HL-60 (cell line): Measurements from ENCODE around the gene MRTO4.

Experiments
- TF ChIP-seq, protein P1 (sequence below): IDR thresholded peaks from one replicate; pipeline ENCODE4 v1.5.1; 2011; ENCODE audit warnings: low read length, control low read depth, inconsistent platforms; ENCODE audit not compliant: insufficient read depth
- TF ChIP-seq, protein P2 (sequence below): IDR thresholded peaks from 2 replicates; pipeline ENCODE4 v1.6.1; 2012; ENCODE audit warnings: low read depth; ENCODE audit not compliant: insufficient replicate concordance

GRCh38 chr1:19274636-19275035 lies 23.0 kb downstream of the MRTO4 start:
- TF ChIP-seq, protein P1, sequence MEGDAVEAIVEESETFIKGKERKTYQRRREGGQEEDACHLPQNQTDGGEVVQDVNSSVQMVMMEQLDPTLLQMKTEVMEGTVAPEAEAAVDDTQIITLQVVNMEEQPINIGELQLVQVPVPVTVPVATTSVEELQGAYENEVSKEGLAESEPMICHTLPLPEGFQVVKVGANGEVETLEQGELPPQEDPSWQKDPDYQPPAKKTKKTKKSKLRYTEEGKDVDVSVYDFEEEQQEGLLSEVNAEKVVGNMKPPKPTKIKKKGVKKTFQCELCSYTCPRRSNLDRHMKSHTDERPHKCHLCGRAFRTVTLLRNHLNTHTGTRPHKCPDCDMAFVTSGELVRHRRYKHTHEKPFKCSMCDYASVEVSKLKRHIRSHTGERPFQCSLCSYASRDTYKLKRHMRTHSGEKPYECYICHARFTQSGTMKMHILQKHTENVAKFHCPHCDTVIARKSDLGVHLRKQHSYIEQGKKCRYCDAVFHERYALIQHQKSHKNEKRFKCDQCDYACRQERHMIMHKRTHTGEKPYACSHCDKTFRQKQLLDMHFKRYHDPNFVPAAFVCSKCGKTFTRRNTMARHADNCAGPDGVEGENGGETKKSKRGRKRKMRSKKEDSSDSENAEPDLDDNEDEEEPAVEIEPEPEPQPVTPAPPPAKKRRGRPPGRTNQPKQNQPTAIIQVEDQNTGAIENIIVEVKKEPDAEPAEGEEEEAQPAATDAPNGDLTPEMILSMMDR, result no peak
- TF ChIP-seq, protein P2, sequence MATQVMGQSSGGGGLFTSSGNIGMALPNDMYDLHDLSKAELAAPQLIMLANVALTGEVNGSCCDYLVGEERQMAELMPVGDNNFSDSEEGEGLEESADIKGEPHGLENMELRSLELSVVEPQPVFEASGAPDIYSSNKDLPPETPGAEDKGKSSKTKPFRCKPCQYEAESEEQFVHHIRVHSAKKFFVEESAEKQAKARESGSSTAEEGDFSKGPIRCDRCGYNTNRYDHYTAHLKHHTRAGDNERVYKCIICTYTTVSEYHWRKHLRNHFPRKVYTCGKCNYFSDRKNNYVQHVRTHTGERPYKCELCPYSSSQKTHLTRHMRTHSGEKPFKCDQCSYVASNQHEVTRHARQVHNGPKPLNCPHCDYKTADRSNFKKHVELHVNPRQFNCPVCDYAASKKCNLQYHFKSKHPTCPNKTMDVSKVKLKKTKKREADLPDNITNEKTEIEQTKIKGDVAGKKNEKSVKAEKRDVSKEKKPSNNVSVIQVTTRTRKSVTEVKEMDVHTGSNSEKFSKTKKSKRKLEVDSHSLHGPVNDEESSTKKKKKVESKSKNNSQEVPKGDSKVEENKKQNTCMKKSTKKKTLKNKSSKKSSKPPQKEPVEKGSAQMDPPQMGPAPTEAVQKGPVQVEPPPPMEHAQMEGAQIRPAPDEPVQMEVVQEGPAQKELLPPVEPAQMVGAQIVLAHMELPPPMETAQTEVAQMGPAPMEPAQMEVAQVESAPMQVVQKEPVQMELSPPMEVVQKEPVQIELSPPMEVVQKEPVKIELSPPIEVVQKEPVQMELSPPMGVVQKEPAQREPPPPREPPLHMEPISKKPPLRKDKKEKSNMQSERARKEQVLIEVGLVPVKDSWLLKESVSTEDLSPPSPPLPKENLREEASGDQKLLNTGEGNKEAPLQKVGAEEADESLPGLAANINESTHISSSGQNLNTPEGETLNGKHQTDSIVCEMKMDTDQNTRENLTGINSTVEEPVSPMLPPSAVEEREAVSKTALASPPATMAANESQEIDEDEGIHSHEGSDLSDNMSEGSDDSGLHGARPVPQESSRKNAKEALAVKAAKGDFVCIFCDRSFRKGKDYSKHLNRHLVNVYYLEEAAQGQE, result no peak
